GM12878 (cell line): ENCODE data around the gene LRRTM1. TPM values are rescaled to one million over a fixed set of nuclear protein-coding genes. Genes with fewer than 3 reads are reported as not detected.

ENCODE experiments used
- ATAC-seq: fragments of 200-7000 bp; cut with Tn5 transposase; 3 replicates; pipeline ENCODE4 v1.9.1; 2020; ENCODE audit warnings: mild to moderate bottlenecking, moderate library complexity
- BruUV-seq: library from RNA; stranded (reverse); fragments of 400-500 nt; replicated peaks from 2 replicates; lab custom pipeline; 2021; lab: Mats Ljungman, UMichigan
- CTCF ChIA-PET: fragments of 300-600 bp; sonication (Branson Sonifier 250); formaldehyde crosslinking; extraction: SDS; loops from one replicate; lab custom pipeline; 2021; ENCODE audit warnings: inconsistent platforms; lab: Yijun Ruan, JAX
- POLR2A ChIA-PET: fragments of 350-600 bp; formaldehyde crosslinking; extraction: SDS; loops from one replicate; lab custom pipeline; 2021; ENCODE audit warnings: inconsistent platforms; lab: Charles Lee
- RAD21 ChIA-PET: fragments of 300-600 bp; sonication (Branson Sonifier 250); formaldehyde crosslinking; loops from one replicate; lab custom pipeline; 2023; ENCODE audit warnings: antibody characterized with exemption; ENCODE audit not compliant: unreplicated experiment; lab: Charles Lee
- SMC1A ChIA-PET: fragments of 300-600 bp; sonication (Branson Sonifier 250); formaldehyde crosslinking; loops from one replicate; lab custom pipeline; 2023; ENCODE audit not compliant: unreplicated experiment, uncharacterized antibody; lab: Charles Lee
- DNase-seq: peaks from one replicate; pipeline ENCODE4 v3.0.0-alpha.2; 2011; ENCODE audit warnings: low read depth, low spot score
- FAIRE-seq: peaks from 3 replicates; lab custom pipeline; 2011; peaks lifted over from hg19 to GRCh38; lab: Jason Lieb, UNC
- H2AFZ ChIP-seq: 2 replicates; pipeline ENCODE4 v1.6.0; 2011; ENCODE audit warnings: low read depth, low read length, control low read depth; ENCODE audit not compliant: control insufficient read depth
- H3K27ac ChIP-seq: 2 replicates; pipeline ENCODE4 v1.5.1; 2011; ENCODE audit warnings: control low read depth; ENCODE audit not compliant: control insufficient read depth, insufficient read depth
- H3K27me3 ChIP-seq, 2 experiments: replicated peaks in 1 of 2; 2 replicates each; pipeline versions ENCODE4 v1.6.0 to v1.6.1; 2011; ENCODE audit warnings: low read length in 1 of 2; ENCODE audit not compliant: control insufficient read depth in 2 of 2, insufficient read depth in 2 of 2
- H3K36me3 ChIP-seq, 2 experiments: 2 replicates each; pipeline ENCODE4 v1.5.1; 2011; ENCODE audit warnings: low read length in 1 of 2; ENCODE audit not compliant: control insufficient read depth in 2 of 2, insufficient read depth in 2 of 2
- H3K4me1 ChIP-seq: 2 replicates; pipeline ENCODE4 v1.6.1; 2011; ENCODE audit warnings: mild to moderate bottlenecking, low read length, moderate library complexity, mixed read lengths; ENCODE audit not compliant: control insufficient read depth, insufficient read depth
- H3K4me2 ChIP-seq: 2 replicates; pipeline ENCODE4 v1.6.0; 2011; ENCODE audit warnings: control low read depth; ENCODE audit not compliant: control insufficient read depth, insufficient read depth
- H3K4me3 ChIP-seq: fragments of 200-600 bp; sonication (generic); 2 replicates; pipeline ENCODE4 v1.5.1; 2016
- H3K79me2 ChIP-seq: 2 replicates; pipeline ENCODE4 v1.6.0; 2011; ENCODE audit warnings: low read length; ENCODE audit not compliant: control insufficient read depth, insufficient read depth
- H3K9ac ChIP-seq: 2 replicates; pipeline ENCODE4 v1.8.0; 2011; ENCODE audit warnings: low read length, control low read depth, mixed read lengths; ENCODE audit not compliant: control insufficient read depth, insufficient read depth
- H3K9me3 ChIP-seq: replicated peaks from 3 replicates; pipeline ENCODE4 v1.5.1; 2011; ENCODE audit warnings: mild to moderate bottlenecking, low read length; ENCODE audit not compliant: control insufficient read depth, insufficient read depth
- H4K20me1 ChIP-seq: 2 replicates; pipeline ENCODE4 v1.6.0; 2011; ENCODE audit not compliant: control insufficient read depth, insufficient read depth
- ATF7 ChIP-seq: fragments of 450-650 bp; IDR thresholded peaks from 2 replicates; pipeline ENCODE4 v1.6.1; 2016; ENCODE audit warnings: low read depth, mild to moderate bottlenecking
- BHLHE40 ChIP-seq, 2 experiments: fragments of 450-650 bp in 1 of 2; IDR thresholded peaks; 2 replicates each; pipeline ENCODE4 v1.6.1; 2011 to 2017; ENCODE audit warnings: low read depth in 2 of 2, borderline replicate concordance in 1 of 2, improper control_type of control experiment in 1 of 2, low read length in 1 of 2, mild to moderate bottlenecking in 1 of 2
- BMI1 ChIP-seq: fragments of 450-650 bp; IDR thresholded peaks from 2 replicates; pipeline ENCODE4 v1.6.1; 2016; ENCODE audit warnings: mild to moderate bottlenecking, moderate library complexity, borderline replicate concordance
- CUX1 ChIP-seq: IDR thresholded peaks from 2 replicates; pipeline ENCODE4 v1.6.1; 2012; ENCODE audit warnings: improper control_type of control experiment, low read depth, low read length; ENCODE audit not compliant: insufficient replicate concordance
- EGR1 ChIP-seq, 2 experiments: IDR thresholded peaks; 1 replicate in 1 of 2; 2 replicates in 1 of 2; pipeline ENCODE4 v1.6.1; 2011 to 2012; ENCODE audit warnings: low read depth in 2 of 2, low read length in 2 of 2, borderline replicate concordance in 1 of 2, mild to moderate bottlenecking in 1 of 2, moderate library complexity in 1 of 2
- GABPA ChIP-seq: IDR thresholded peaks from 2 replicates; pipeline ENCODE4 v1.6.1; 2014; ENCODE audit warnings: antibody characterized with exemption, low read depth, mild to moderate bottlenecking, inconsistent platforms
- HDAC2 ChIP-seq: fragments of 200-600 bp; sonication (generic); IDR thresholded peaks from 2 replicates; pipeline ENCODE4 v1.6.1; 2017
- HDAC6 ChIP-seq: fragments of 200-600 bp; sonication (generic); IDR thresholded peaks from one replicate; pipeline ENCODE4 v1.8.0; 2017; ENCODE audit warnings: antibody characterized with exemption; ENCODE audit not compliant: unreplicated experiment
- KLF5 ChIP-seq: fragments of 450-650 bp; IDR thresholded peaks from 2 replicates; pipeline ENCODE4 v1.6.1; 2014; ENCODE audit warnings: mild to moderate bottlenecking; ENCODE audit not compliant: partially characterized antibody
- TCF7 ChIP-seq: IDR thresholded peaks from 2 replicates; pipeline ENCODE4 v1.6.1; 2014; ENCODE audit warnings: antibody characterized with exemption, borderline replicate concordance
- WGBS: methylation state at CpG from one replicate; pipeline ENCODE4 v1.1.6; 2016; ENCODE audit warnings: low lambda C conversion rate; ENCODE audit not compliant: insufficient replicate concordance, insufficient coverage; ENCODE audit errors: missing lambda C conversion rate; 5-methylcytosine and 5-hydroxymethylcytosine counted together
- in situ Hi-C: fragments of 300-500 bp; cut with MboI; formaldehyde crosslinking; loops from 9 replicates; pipeline ENCODE4 v1.14.3; 2018; ENCODE audit warnings: mixed read lengths
- intact Hi-C: fragments of 100-400 bp; cut with micrococcal nuclease; formaldehyde crosslinking; loops from one replicate; pipeline ENCODE4 v1.14.2; 2022; ENCODE audit not compliant: unreplicated experiment
- polyA plus RNA-seq, 11 experiments: library from polyadenylated mRNA; depleted of rRNA in 4 of 11; unstranded in 6 of 11; stranded (reverse) in 5 of 11; fragments of >200 nt; fragmentation: Nextera tagmentation in 4 of 11; fragmentation: Illumina TruSeq in 1 of 11; extraction: Ambion mirVana in 4 of 11; extraction: Trizol in 1 of 11; gene quantifications; 1 replicate in 1 of 11; 2 replicates in 10 of 11; pipeline versions ENCODE4 v1.2.1 to v1.2.3, GENCODE V29; 2011 to 2016; ENCODE audit warnings: inconsistent platforms in 2 of 11, missing spikeins in 2 of 11, low read depth in 1 of 11
- total RNA-seq, 4 experiments: library from RNA; depleted of rRNA in 3 of 4; stranded (reverse); fragments of >200 nt in 3 of 4; fragmentation: Illumina TruSeq in 1 of 4; extraction: Trizol in 1 of 4; gene quantifications; 2 replicates each; pipeline versions ENCODE4 v1.2.1 to v1.2.3, GENCODE V29; 2013 to 2021

LRRTM1 gene
- total and polyA plus RNA-seq, 10 of the 15 experiments (the other 5 are each of a cell fraction or from before 2014, with no cell fraction given) = not detected

- intact Hi-C loops = loop anchor here (10.0 kb wide), 1 partner anchor 236 kb away; no protein-coding TSS in a partner anchor
- Histone ChIP-seq H3K9me3 (no peaks in the 10 kb centered on the region), H3K4me1 (no peaks in the 10 kb centered on the region), H2AFZ (no peak overlapping the region), H3K79me2 (no peaks in the 10 kb centered on the region), H3K27me3 (peaks cover 0 to 1% of the 10 kb centered on the region in 2 experiments; a peak in 2 of 4 replicates), H3K9ac (no peak overlapping the region), H4K20me1 (no peaks in the 10 kb centered on the region), H3K36me3 (no peaks in the 10 kb centered on the region), H3K4me2 (no peak overlapping the region), H3K4me3 (no peak overlapping the region), H3K27ac (no peak overlapping the region)
- ATAC-seq (no peak), DNase-seq (no peak), FAIRE-seq (no peak)
- ChIA-PET RAD21 (no interaction called here), POLR2A (no interaction called here), CTCF (interaction anchor here (2.6 kb wide), 1 partner anchor 20 kb away, joined by 8 read pairs; no protein-coding TSS in a partner anchor), SMC1A (interaction anchor here (1.4 kb wide), 1 partner anchor 14 kb away, joined by 3 read pairs; no protein-coding TSS in a partner anchor)
- in situ Hi-C loops = no loop called here
- TF ChIP-seq EGR1 (IDR thresholded peaks at IDR 0.05; ENCODE audit: borderline replicate concordance in 1 of 2, low read depth in 2 of 2, low read length in 2 of 2) = no peak
- TF ChIP-seq HDAC6 = no peak
- TF ChIP-seq BMI1 = no peak
- no peak for TF ChIP-seq GABPA
- TF ChIP-seq TCF7 = no peak
- no peak for TF ChIP-seq CUX1
- TF ChIP-seq BHLHE40 (IDR thresholded peaks at IDR 0.05; ENCODE audit: borderline replicate concordance in 1 of 2, low read depth in 2 of 2, low read length in 1 of 2) = no peak
- no peak for TF ChIP-seq HDAC2
- no peak for TF ChIP-seq KLF5
- no peak for TF ChIP-seq ATF7
- no TSS peak for BruUV-seq
- 80% methylated on average over 3 of the region's 3 CpGs for WGBS
Measured at GRCh38 chr2:80259292-80259691, 45.3 kb downstream of the LRRTM1 start.
